ENCODE measurements around the gene NOCT.

- TF ChIP-seq CTCF (IDR thresholded peaks at IDR 0.05 in 4 of 5, conservative IDR thresholded peaks at IDR 0.05 in 1 of 5) (no peak), POLR2A (IDR thresholded peaks at IDR 0.05) (no peak)
Measured at GRCh38 chr4:139042981-139043460, 27.4 kb downstream of the NOCT start.
